RWPE2 (cell line): ENCODE results near the gene RAD51C.

Experiments
- ATAC-seq: fragments of 200-7000 bp; cut with Tn5 transposase; 3 replicates; pipeline ENCODE4 v1.9.1; 2021; ENCODE audit warnings: low read depth
- DNase-seq: peaks from one replicate; pipeline ENCODE4 v3.0.0-alpha.2; 2020; ENCODE audit warnings: low spot score
- H3K27ac ChIP-seq: fragments of 450-650 bp; 2 replicates; pipeline ENCODE4 v1.5.1; 2017; ENCODE audit warnings: mild to moderate bottlenecking; ENCODE audit not compliant: poor library complexity, severe bottlenecking
- H3K27me3 ChIP-seq: fragments of 250-450 bp; sonication (Bioruptor Pico); 2 replicates; pipeline ENCODE4 v1.5.1; 2021; ENCODE audit warnings: mild to moderate bottlenecking, moderate library complexity; ENCODE audit not compliant: insufficient read depth, poor library complexity, severe bottlenecking
- H3K36me3 ChIP-seq: fragments of 250-450 bp; sonication (Bioruptor Pico); 2 replicates; pipeline ENCODE4 v1.5.1; 2020; ENCODE audit warnings: low read depth, mild to moderate bottlenecking, moderate library complexity
- H3K4me1 ChIP-seq: fragments of 250-450 bp; sonication (Bioruptor Pico); 2 replicates; pipeline ENCODE4 v1.5.1; 2021; ENCODE audit warnings: mild to moderate bottlenecking, moderate library complexity; ENCODE audit not compliant: insufficient read depth, poor library complexity, severe bottlenecking
- H3K4me3 ChIP-seq: fragments of 250-450 bp; sonication (Bioruptor Pico); 2 replicates; pipeline ENCODE4 v1.5.1; 2021; ENCODE audit warnings: mild to moderate bottlenecking, moderate library complexity; ENCODE audit not compliant: severe bottlenecking
- H3K9me3 ChIP-seq: fragments of 250-450 bp; sonication (Bioruptor Pico); 2 replicates; pipeline ENCODE4 v1.5.1; 2021; ENCODE audit warnings: mild to moderate bottlenecking, moderate library complexity; ENCODE audit not compliant: severe bottlenecking
- TF ChIP-seq, protein P1 (sequence below): fragments of 450-650 bp; IDR thresholded peaks from one replicate; pipeline ENCODE4 v1.5.1; 2017; ENCODE audit warnings: mild to moderate bottlenecking, moderate library complexity; ENCODE audit not compliant: poor library complexity, severe bottlenecking

Gene RAD51C

GRCh38 chr17:58667934-58668597, 24.3 kb upstream of the RAD51C start:
- Histone ChIP-seq H3K27ac (peak overlapping the region; percentile 39), H3K4me3 (no peak overlapping the region), H3K27me3 (no peaks in the 10 kb centered on the region), H3K9me3 (no peaks in the 10 kb centered on the region), H3K36me3 (no peaks in the 10 kb centered on the region), H3K4me1 (peaks cover 16% of the 10 kb centered on the region)
- ATAC-seq (peak; percentile 77), DNase-seq (no peak)
- TF ChIP-seq, protein P1, sequence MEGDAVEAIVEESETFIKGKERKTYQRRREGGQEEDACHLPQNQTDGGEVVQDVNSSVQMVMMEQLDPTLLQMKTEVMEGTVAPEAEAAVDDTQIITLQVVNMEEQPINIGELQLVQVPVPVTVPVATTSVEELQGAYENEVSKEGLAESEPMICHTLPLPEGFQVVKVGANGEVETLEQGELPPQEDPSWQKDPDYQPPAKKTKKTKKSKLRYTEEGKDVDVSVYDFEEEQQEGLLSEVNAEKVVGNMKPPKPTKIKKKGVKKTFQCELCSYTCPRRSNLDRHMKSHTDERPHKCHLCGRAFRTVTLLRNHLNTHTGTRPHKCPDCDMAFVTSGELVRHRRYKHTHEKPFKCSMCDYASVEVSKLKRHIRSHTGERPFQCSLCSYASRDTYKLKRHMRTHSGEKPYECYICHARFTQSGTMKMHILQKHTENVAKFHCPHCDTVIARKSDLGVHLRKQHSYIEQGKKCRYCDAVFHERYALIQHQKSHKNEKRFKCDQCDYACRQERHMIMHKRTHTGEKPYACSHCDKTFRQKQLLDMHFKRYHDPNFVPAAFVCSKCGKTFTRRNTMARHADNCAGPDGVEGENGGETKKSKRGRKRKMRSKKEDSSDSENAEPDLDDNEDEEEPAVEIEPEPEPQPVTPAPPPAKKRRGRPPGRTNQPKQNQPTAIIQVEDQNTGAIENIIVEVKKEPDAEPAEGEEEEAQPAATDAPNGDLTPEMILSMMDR: no peak

- DNase-seq (no peak), ATAC-seq (no peak)
- Histone ChIP-seq H3K36me3 (no peaks in the 10 kb centered on the region), H3K9me3 (no peaks in the 10 kb centered on the region), H3K27ac (peak overlapping the region; percentile 39), H3K27me3 (no peaks in the 10 kb centered on the region), H3K4me1 (peaks cover 16% of the 10 kb centered on the region), H3K4me3 (no peak overlapping the region)
- TF ChIP-seq, protein P1: no peak
Measured at GRCh38 chr17:58668598-58668935, 23.8 kb upstream of the RAD51C start.

GRCh38 chr17:58669853-58670252, 22.5 kb upstream of the RAD51C start:
- ATAC-seq (no peak), DNase-seq (no peak)
- no peaks in the 10 kb centered on the region for H3K27me3 ChIP-seq
- TF ChIP-seq, protein P1: no peak
- H3K36me3 ChIP-seq: no peaks in the 10 kb centered on the region
- H3K9me3 ChIP-seq: no peaks in the 10 kb centered on the region
- H3K4me3 ChIP-seq: no peak overlapping the region
- no peak overlapping the region for H3K27ac ChIP-seq
- peaks cover 16% of the 10 kb centered on the region for H3K4me1 ChIP-seq

- no peaks in the 10 kb centered on the region for H3K27me3 ChIP-seq
- DNase-seq: no peak
- ATAC-seq: no peak
Measured at GRCh38 chr17:58671969-58672368, 20.4 kb upstream of the RAD51C start.

More at GRCh38 chr17:58671969-58672368, 20.4 kb upstream of the RAD51C start:
- H3K36me3 ChIP-seq: no peaks in the 10 kb centered on the region
- H3K27ac ChIP-seq: no peak overlapping the region
- H3K4me1 ChIP-seq: peaks cover 10% of the 10 kb centered on the region
- TF ChIP-seq, protein P1: no peak
- no peaks in the 10 kb centered on the region for H3K9me3 ChIP-seq
- no peak overlapping the region for H3K4me3 ChIP-seq
